ENCODE data around the gene SENP7. TPM values are rescaled to one million over a fixed set of nuclear protein-coding genes. Genes with fewer than 3 reads are reported as not detected.

The SENP7 gene
- total RNA-seq, 1 donor from 2014 or later = 59.1 TPM

GRCh38 chr3:101383156-101383575 lies 129.8 kb downstream of the SENP7 start:
- DNase-seq (ENCODE audit: low spot score in 2 of 2, unreplicated experiment in 2 of 2) = no peak

GRCh38 chr3:101381809-101382208 lies 131.2 kb downstream of the SENP7 start:
- Mint-ChIP-seq H3K27ac (no peak overlapping the region), H3K4me1 (peaks cover 10% of the 10 kb centered on the region), H3K4me3 (no peak overlapping the region), H3K9me3 (peaks cover 29% of the 10 kb centered on the region), H3K36me3 (peaks cover 32% of the 10 kb centered on the region), H3K27me3 (ENCODE audit: low read depth) (no peaks in the 10 kb centered on the region)
- TF ChIP-seq CTCF (IDR thresholded peaks at IDR 0.05; ENCODE audit: unreplicated experiment) = no peak
- DNase-seq (ENCODE audit: low spot score in 2 of 2, unreplicated experiment in 2 of 2) = no peak

More at GRCh38 chr3:101383156-101383575, 129.8 kb downstream of the SENP7 start:
- Mint-ChIP-seq H3K27ac (no peak overlapping the region), H3K4me3 (no peak overlapping the region), H3K36me3 (peaks cover 28% of the 10 kb centered on the region), H3K4me1 (no peaks in the 10 kb centered on the region), H3K27me3 (ENCODE audit: low read depth) (no peaks in the 10 kb centered on the region), H3K9me3 (peaks cover 28% of the 10 kb centered on the region)
- no peak for TF ChIP-seq CTCF (IDR thresholded peaks at IDR 0.05; ENCODE audit: unreplicated experiment)

GRCh38 chr3:101379658-101380376 lies 133.2 kb downstream of the SENP7 start:
- DNase-seq (ENCODE audit: low spot score in 2 of 2, unreplicated experiment in 2 of 2) = no peak
- Mint-ChIP-seq H3K27ac (no peak overlapping the region), H3K9me3 (peaks cover 29% of the 10 kb centered on the region), H3K4me3 (no peak overlapping the region), H3K36me3 (peaks cover 32% of the 10 kb centered on the region), H3K4me1 (peaks cover 11% of the 10 kb centered on the region), H3K27me3 (ENCODE audit: low read depth) (no peaks in the 10 kb centered on the region)
- TF ChIP-seq CTCF (IDR thresholded peaks at IDR 0.05; ENCODE audit: unreplicated experiment) = no peak

- Mint-ChIP-seq H3K9me3 (peaks cover 29% of the 10 kb centered on the region), H3K4me3 (no peak overlapping the region), H3K36me3 (peaks cover 27% of the 10 kb centered on the region), H3K27ac (peak overlapping the region; percentile 84), H3K27me3 (ENCODE audit: low read depth) (no peaks in the 10 kb centered on the region), H3K4me1 (peaks cover 11% of the 10 kb centered on the region)
- DNase-seq (ENCODE audit: low spot score in 2 of 2, unreplicated experiment in 2 of 2) = no peak
- no peak for TF ChIP-seq CTCF (IDR thresholded peaks at IDR 0.05; ENCODE audit: unreplicated experiment)
Observed at GRCh38 chr3:101377796-101378195, 135.2 kb downstream of the SENP7 start.

- Mint-ChIP-seq H3K9me3 (peaks cover 29% of the 10 kb centered on the region), H3K36me3 (peaks cover 27% of the 10 kb centered on the region), H3K27ac (peak overlapping the region; percentile 84), H3K4me3 (no peak overlapping the region), H3K27me3 (ENCODE audit: low read depth) (no peaks in the 10 kb centered on the region), H3K4me1 (peaks cover 11% of the 10 kb centered on the region)
- DNase-seq (ENCODE audit: low spot score in 2 of 2, unreplicated experiment in 2 of 2) = no peak
- no peak for TF ChIP-seq CTCF (IDR thresholded peaks at IDR 0.05; ENCODE audit: unreplicated experiment)
Observed at GRCh38 chr3:101377209-101377608, 135.8 kb downstream of the SENP7 start.

Data from mesothelial cell of epicardium (in vitro differentiated cells).